PFSK-1 (cell line): ENCODE data around the gene ZNF474.

ENCODE experiments used
- FOXP2 ChIP-seq: optimal IDR thresholded peaks from 2 replicates; pipeline ENCODE3; 2011; ENCODE audit warnings: borderline replicate concordance, control low read depth, inconsistent platforms; ENCODE audit not compliant: insufficient read depth; ENCODE audit errors: extremely low read length, extremely low read depth
- POLR2AphosphoS5 ChIP-seq: IDR thresholded peaks from 2 replicates; pipeline ENCODE4 v1.6.1; 2012; ENCODE audit warnings: low read depth, mild to moderate bottlenecking, control low read depth, low read length, moderate library complexity
- REST ChIP-seq, 2 experiments: IDR thresholded peaks; 2 replicates each; pipeline versions ENCODE4 v1.6.1 to v1.8.0; 2011 to 2012; ENCODE audit warnings: low read depth in 2 of 2, low read length in 2 of 2, control low read depth in 1 of 2, inconsistent platforms in 1 of 2, mild to moderate bottlenecking in 1 of 2, moderate library complexity in 1 of 2; ENCODE audit not compliant: insufficient read depth in 1 of 2
- SIN3A ChIP-seq: IDR thresholded peaks from 2 replicates; pipeline ENCODE4 v1.6.1; 2012; ENCODE audit warnings: mild to moderate bottlenecking, low read length, moderate library complexity, borderline replicate concordance; ENCODE audit not compliant: insufficient read depth
- TAF1 ChIP-seq: IDR thresholded peaks from 2 replicates; pipeline ENCODE4 v1.6.1; 2012; ENCODE audit warnings: low read length, control low read depth, borderline replicate concordance; ENCODE audit not compliant: insufficient read depth

The ZNF474 gene

GRCh38 chr5:122144236-122144635 lies 14.9 kb downstream of the ZNF474 start:
- TF ChIP-seq TAF1 = no peak
- no peak for TF ChIP-seq REST (IDR thresholded peaks at IDR 0.05; ENCODE audit: insufficient read depth in 1 of 2, low read depth in 2 of 2, low read length in 2 of 2)
- TF ChIP-seq POLR2AphosphoS5 = no peak
- no peak for TF ChIP-seq SIN3A
- no peak for TF ChIP-seq FOXP2

- no peak for TF ChIP-seq FOXP2
- TF ChIP-seq POLR2AphosphoS5 = no peak
- no peak for TF ChIP-seq REST (IDR thresholded peaks at IDR 0.05; ENCODE audit: insufficient read depth in 1 of 2, low read depth in 2 of 2, low read length in 2 of 2)
- TF ChIP-seq TAF1 = no peak
- TF ChIP-seq SIN3A = no peak
Observed at GRCh38 chr5:122145906-122146305, 16.6 kb downstream of the ZNF474 start.

GRCh38 chr5:122149321-122150090 lies 20.2 kb downstream of the ZNF474 start:
- TF ChIP-seq POLR2AphosphoS5 (no peak), TAF1 (no peak), REST (IDR thresholded peaks at IDR 0.05; ENCODE audit: insufficient read depth in 1 of 2, low read depth in 2 of 2, low read length in 2 of 2) (no peak), SIN3A (no peak), FOXP2 (no peak)

- no peak for TF ChIP-seq TAF1
- no peak for TF ChIP-seq REST (IDR thresholded peaks at IDR 0.05; ENCODE audit: insufficient read depth in 1 of 2, low read depth in 2 of 2, low read length in 2 of 2)
- no peak for TF ChIP-seq SIN3A
- TF ChIP-seq POLR2AphosphoS5 = no peak
- TF ChIP-seq FOXP2 = no peak
Observed at GRCh38 chr5:122150215-122150614, 20.9 kb downstream of the ZNF474 start.
